IPS DF 4.7 (cell line): ENCODE measurements around the gene OXCT2.
"Not testable (repeated sequence)": the region's sequence is repeated elsewhere in the genome, so short reads cannot be mapped to it uniquely, and the experiment has no call there.

Experiments used
- DNase-seq: peaks from one replicate; pipeline ENCODE4 v3.0.0-alpha.2; 2013; ENCODE audit warnings: low spot score; ENCODE audit errors: extremely low read depth

OXCT2 gene

DNA sequence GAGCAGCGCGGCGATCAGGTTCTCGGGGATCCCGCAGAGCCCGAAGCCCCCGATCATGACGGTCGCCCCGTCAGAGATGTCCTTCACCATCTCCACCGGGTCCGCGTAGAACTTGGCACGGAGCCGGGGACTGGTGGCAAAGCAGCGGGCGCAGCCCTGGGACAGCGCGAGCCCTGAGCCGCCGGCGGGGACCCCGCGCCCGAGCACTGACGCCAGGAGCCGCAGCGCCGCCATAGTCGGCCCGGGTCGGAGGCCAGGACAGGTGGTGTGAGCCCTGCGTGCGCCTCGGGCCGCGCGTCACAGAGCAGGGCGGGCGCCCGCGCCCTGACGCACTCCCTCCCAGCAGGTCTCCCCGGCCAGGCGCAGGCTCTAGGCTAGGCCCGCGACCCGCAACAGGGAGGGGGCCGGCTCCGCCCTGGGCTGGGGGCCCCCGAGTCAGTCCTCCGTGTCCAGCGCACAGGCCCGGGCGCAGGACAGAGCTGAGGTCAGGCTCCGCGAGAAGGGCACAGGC lies at the start of gene OXCT2:
TSS of gene OXCT2 (minus strand) at position 327 of the 511 bp plus-strand sequence. CDS start at position 234, 93 bp downstream.
- not testable (repeated sequence) for DNase-seq

DNA sequence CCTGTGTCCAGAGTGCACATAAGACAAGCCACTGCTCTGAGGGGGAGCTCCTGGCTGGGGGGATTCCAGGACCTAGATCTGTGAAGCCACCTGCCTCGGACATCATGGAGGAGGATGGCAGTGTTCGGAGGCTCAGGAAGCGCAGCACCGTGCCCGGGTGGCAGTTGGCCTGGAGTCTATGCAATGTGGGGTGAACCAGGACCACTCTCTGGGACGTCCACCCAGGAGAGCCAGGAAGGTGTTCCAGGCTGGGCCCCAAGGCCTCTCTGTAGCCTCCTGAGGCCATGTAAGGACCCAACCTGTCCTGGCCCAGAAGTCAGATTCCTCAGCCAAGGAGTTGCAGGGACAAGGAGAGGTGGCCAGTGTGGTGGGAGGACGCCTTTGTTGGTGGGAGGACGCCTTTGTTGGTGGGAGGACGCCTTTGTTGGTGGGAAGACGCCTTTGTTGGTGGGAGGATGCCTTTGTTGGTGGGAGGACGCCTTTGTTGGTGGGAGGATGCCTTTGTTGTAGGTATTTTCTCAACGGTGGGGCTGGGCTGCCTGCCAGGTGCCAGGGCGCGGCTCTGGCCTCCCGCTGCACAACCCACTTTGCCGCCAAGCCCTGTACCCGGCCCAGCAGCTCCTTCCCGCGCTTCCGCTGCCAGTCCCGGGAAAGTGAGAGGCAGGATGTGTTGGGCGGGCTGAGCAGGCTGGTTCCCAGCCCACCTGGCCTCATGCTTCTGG lies 48.1 kb upstream of the OXCT2 start:
- DNase-seq = no peak

DNA sequence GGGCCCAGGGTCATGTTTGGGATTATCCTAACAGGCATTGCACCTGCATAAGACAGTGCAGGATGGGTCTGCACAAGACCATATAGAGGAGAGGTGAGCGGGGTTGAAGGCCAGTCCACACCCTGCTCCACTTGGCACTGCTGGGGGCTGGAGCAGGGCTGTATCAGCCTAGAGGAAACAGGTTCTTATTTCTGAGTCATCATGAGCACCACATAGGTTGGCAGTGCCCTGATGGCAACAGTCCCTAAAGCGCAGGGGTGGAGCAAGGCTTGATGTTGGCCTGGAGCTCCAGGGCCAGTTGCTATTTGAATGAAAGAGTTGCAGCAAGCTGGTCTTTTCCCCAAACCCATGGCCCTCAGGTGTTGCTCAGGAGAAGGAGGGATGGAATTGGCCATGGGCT lies 47.3 kb upstream of the OXCT2 start:
- no peak for DNase-seq

- DNase-seq = not testable (repeated sequence)
Measured at GRCh38 chr1:39817091-39817932, 46.2 kb upstream of the OXCT2 start.

- no peak for DNase-seq
Measured at GRCh38 chr1:39816415-39817090, 45.4 kb upstream of the OXCT2 start.

DNA sequence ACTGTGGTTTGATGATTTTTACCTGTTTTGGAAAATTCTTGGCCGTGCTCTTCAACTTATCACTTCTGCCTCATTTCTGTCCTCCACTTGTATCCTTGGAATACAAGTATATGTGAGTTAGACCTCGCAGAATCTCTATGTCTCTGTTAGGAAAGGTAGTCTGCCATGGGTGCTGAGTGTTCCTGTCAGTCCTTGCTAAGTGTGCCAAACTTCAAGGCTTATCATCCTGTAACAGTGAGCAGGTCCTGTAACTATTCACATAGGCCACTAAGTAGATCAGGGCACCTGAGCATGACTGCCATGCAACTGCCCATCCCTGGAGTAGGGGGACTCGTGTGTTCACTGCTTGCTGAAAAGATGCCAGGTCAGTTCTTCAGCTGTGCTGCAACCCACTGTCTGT lies 41.8 kb upstream of the OXCT2 start:
- no peak for DNase-seq

- no peak for DNase-seq
Measured at GRCh38 chr1:39808784-39809517, 37.8 kb upstream of the OXCT2 start.

- no peak for DNase-seq
Measured at GRCh38 chr1:39805385-39805784, 34.2 kb upstream of the OXCT2 start.

GRCh38 chr1:39802496-39803260 lies 31.5 kb upstream of the OXCT2 start:
- no peak for DNase-seq

DNA sequence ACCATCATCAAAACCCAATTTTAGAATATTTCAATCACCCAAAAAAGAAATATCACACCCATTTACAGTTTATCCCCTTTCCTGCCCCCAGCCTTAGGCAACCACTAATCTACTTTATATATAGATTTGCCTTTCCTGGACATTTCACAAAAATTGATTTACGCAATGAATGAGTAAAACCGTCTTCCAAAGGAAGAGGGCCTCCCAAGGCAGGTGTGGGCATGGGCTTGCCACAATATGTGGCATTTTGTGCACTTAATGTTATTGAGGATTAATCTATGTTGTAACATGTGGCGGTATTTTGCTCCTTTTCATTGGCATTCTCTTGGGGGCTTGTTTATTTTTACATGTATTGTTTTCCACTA lies 29.3 kb upstream of the OXCT2 start:
- DNase-seq = no peak

GRCh38 chr1:39799770-39800470 lies 28.8 kb upstream of the OXCT2 start:
- DNase-seq = no peak

DNA sequence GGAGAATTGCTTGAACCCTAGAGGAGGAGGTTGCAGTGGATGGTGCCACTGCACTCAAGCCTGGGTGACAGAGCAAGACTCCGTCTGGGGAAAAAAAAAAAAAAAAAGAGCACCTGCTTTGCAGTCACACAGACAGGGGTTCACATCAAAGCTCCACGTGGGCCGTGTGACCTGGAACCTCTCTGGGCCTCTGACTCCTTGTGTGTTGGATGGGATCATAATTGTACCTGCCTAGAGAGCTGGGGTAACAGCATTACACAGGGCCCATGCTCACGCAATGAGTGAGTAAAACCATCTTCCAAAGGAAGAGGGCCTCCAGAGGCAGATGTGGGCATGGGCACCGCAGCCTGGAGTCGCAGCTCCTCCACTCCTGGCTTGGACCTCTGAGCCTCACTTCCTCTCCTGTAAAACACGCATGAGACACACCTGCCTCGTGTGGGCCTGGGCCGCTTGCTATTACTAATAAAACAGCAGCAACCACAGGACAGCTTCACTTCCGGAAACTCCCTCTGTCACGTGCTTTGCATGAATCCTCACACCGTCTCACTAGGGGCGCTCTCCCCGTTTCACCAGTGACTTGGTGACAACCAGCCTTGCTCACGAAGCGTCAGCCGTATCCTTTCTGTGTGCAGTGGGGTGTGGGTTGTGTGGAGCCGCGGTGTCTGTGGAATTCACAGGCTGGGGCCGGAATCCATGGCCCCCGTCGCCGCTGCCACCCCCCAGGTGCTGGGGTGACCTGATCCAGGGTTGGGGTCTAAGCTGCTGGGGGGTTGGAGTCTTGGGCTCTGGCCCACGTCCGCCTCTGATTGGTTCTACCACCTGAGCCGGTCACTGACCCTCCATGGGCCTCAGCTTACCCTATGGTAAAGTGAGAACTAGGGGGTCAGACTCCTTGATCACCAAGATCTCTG lies 28.0 kb upstream of the OXCT2 start:
- DNase-seq = not testable (repeated sequence)

DNA sequence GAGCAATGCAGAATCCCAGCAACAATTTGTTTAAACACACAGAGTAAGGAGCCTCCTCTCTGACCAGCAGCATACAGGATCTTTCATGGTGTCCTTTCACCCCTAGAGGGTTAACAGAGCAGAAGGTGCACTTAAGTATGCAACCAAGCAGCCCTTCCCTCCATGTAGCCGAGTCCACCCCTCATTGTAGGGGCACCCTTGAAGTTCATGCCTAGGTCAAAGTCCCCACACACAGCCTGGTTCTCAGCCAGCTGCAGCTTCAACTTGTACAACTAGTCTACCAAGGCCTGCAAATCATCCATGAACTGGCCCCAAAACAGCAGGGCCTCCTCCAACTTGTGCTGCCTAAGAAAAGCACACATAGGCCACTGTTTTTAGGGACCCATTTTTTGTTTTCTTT lies 24.5 kb upstream of the OXCT2 start:
- DNase-seq = no peak

DNA sequence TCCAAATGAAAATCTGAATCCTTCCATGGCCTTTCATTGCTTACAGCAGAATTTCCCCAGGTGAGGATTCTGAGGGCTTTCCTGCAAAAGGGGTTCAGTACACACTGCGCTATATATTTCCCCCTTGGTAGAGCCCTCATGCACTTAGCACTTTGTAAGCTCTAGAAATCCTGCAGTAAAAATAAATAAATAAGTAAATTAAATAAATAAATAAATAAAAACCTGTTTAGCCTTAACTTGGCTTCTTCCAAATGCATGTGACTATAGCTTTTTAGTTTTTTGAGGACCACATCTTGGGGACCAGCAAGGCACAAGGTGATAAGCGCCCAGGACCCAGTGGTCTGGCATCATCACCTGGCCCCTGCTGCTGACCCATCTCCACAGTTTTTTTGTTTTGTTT lies 20.7 kb upstream of the OXCT2 start:
- no peak for DNase-seq

DNA sequence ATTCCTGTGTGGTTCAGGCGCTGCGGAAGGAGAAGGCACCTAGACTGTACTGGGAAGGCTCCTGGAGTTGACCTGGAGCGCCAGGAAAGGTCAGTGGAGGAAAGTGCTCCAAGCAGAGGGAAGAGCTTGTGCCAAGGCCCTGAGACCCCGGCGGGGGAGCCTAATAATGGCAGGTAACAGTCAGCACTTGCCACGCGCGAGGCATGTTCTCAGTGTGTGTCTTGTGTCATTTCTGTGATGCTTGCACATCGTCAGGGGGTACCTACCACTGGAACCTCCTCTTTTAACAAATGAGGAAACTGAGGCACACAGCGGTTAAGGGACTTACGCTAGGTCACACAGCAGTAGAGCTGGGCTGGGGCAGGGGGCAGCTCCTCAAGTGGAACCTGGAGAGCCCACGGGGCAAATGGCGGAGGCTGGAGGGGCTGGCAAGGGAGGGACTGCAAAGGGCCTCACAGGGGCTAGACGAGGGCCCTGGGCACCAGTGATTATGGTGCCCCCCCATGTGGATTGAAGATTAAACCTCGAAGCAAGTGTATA lies 18.5 kb upstream of the OXCT2 start:
- DNase-seq = no peak

GRCh38 chr1:39788758-39789570 lies 17.8 kb upstream of the OXCT2 start, which contains the start of gene BMP8B:
TSS of gene BMP8B (minus strand) at chr1:39788865. CDS start at chr1:39788485, 380 bp downstream.
- DNase-seq = no peak

GRCh38 chr1:39788426-39788757 lies 17.2 kb upstream of the OXCT2 start:
- DNase-seq = no peak

DNA sequence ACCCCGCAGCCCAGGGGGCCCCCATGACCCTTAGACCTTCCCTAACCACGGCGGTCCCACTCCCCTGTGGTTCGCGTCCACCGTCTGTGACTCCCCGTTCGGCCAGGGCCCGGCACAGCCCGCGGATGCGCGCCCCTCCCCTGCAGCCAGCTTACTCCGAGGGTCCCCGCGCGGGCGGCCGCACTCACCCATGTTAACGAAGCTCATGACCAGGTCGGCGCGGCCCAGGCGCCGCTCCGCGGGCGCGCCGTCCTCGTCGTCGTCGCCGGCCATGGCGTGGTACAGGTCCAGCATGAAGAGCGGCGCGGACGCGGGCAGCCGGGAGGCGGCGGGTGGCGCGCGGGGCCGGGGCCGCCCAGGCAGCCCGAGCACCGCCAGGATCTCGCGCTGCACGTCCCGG lies 16.8 kb upstream of the OXCT2 start:
- not testable (repeated sequence) for DNase-seq
